H1 (cell line): ENCODE data around the gene ASCC1.

Source experiments
- MAFK ChIP-seq: IDR thresholded peaks from 2 replicates; pipeline ENCODE4 v1.6.1; 2012; ENCODE audit warnings: low read depth, mild to moderate bottlenecking, improper control_type of control experiment, low read length
- POLR2A ChIP-seq, 2 experiments: IDR thresholded peaks; 1 replicate in 1 of 2; 2 replicates in 1 of 2; pipeline ENCODE4 v1.6.1; 2011; ENCODE audit warnings: low read depth in 2 of 2, low read length in 2 of 2, mild to moderate bottlenecking in 2 of 2; ENCODE audit errors: control extremely low read depth in 1 of 2
- RAD21 ChIP-seq, 2 experiments: IDR thresholded peaks in 1 of 2; conservative IDR thresholded peaks in 1 of 2; 2 replicates each; pipeline ENCODE4 v1.6.1; 2011; ENCODE audit warnings: low read depth in 2 of 2, low read length in 2 of 2, improper control_type of control experiment in 1 of 2, inconsistent platforms in 1 of 2, mild to moderate bottlenecking in 1 of 2, moderate library complexity in 1 of 2
- TAF1 ChIP-seq: IDR thresholded peaks from 2 replicates; pipeline ENCODE4 v1.6.1; 2011; ENCODE audit warnings: mild to moderate bottlenecking, low read depth, low read length
- TF ChIP-seq, protein P1 (sequence below), 3 experiments: IDR thresholded peaks; 1 replicate in 2 of 3; 2 replicates in 1 of 3; pipeline versions ENCODE4 v1.5.1 to v1.6.1; 2011; ENCODE audit warnings: low read length in 3 of 3, mild to moderate bottlenecking in 3 of 3, inconsistent platforms in 2 of 3, low read depth in 1 of 3, moderate library complexity in 1 of 3; ENCODE audit not compliant: insufficient read depth in 1 of 3; ENCODE audit errors: control extremely low read depth in 1 of 3
- TF ChIP-seq, protein P2 (sequence below): IDR thresholded peaks from 2 replicates; pipeline ENCODE4 v1.6.1; 2012; ENCODE audit warnings: inconsistent platforms

DNA sequence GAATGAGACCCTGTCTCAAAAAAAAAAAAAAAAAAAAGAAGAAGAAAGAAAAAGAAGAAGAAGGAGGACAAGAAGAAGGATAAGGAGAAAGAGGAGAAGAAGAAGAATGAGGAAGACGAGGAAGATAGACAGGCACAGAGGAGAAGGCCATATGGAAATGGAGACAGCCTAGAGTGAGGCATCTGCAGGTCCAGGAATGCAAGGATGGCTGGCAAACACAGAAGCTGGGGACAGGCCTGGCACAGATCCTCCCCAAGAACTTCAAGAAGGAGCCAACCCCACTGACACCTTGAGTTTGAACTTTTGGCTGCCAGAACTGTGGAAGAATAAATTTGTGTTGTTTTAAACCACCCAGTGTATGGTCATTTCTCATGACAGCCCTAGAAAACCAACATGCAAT is 166.6 kb downstream of the ASCC1 start:
- no peak for TF ChIP-seq POLR2A (IDR thresholded peaks at IDR 0.05; ENCODE audit: control extremely low read depth in 1 of 2, low read depth in 2 of 2, low read length in 2 of 2)
- TF ChIP-seq, protein P1, sequence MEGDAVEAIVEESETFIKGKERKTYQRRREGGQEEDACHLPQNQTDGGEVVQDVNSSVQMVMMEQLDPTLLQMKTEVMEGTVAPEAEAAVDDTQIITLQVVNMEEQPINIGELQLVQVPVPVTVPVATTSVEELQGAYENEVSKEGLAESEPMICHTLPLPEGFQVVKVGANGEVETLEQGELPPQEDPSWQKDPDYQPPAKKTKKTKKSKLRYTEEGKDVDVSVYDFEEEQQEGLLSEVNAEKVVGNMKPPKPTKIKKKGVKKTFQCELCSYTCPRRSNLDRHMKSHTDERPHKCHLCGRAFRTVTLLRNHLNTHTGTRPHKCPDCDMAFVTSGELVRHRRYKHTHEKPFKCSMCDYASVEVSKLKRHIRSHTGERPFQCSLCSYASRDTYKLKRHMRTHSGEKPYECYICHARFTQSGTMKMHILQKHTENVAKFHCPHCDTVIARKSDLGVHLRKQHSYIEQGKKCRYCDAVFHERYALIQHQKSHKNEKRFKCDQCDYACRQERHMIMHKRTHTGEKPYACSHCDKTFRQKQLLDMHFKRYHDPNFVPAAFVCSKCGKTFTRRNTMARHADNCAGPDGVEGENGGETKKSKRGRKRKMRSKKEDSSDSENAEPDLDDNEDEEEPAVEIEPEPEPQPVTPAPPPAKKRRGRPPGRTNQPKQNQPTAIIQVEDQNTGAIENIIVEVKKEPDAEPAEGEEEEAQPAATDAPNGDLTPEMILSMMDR (IDR thresholded peaks at IDR 0.05; ENCODE audit: control extremely low read depth in 1 of 3, insufficient read depth in 1 of 3, low read depth in 1 of 3, low read length in 3 of 3), result no peak
- TF ChIP-seq TAF1, result no peak
- TF ChIP-seq RAD21 (IDR thresholded peaks at IDR 0.05 in 1 of 2, conservative IDR thresholded peaks at IDR 0.05 in 1 of 2; ENCODE audit: low read depth in 2 of 2, low read length in 2 of 2), result no peak
- TF ChIP-seq MAFK, result no peak
- TF ChIP-seq, protein P2, sequence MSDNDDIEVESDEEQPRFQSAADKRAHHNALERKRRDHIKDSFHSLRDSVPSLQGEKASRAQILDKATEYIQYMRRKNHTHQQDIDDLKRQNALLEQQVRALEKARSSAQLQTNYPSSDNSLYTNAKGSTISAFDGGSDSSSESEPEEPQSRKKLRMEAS, result no peak
